ENCODE data around the gene GREB1.

The GREB1 gene

GRCh38 chr2:11551569-11552259 is 17.9 kb downstream of the GREB1 start:
- H3K9me3 ChIP-seq (ENCODE audit: low read length): no peaks in the 10 kb centered on the region
- no peaks in the 10 kb centered on the region for H3F3A ChIP-seq (ENCODE audit: insufficient read depth, low read length)
- no peaks in the 10 kb centered on the region for H3K79me2 ChIP-seq (ENCODE audit: insufficient read depth, low read length)
- H3K9me2 ChIP-seq (ENCODE audit: low read depth, low read length): no peaks in the 10 kb centered on the region
- no peaks in the 10 kb centered on the region for H3K36me3 ChIP-seq (ENCODE audit: insufficient read depth, low read length)
- H3K4me1 ChIP-seq (ENCODE audit: insufficient read depth, low read length, severe bottlenecking): no peaks in the 10 kb centered on the region
- H3K9ac ChIP-seq (ENCODE audit: low read length): no peak overlapping the region
- no peak for TF ChIP-seq CTCF (IDR thresholded peaks at IDR 0.05; ENCODE audit: low read length)
- no peak for TF ChIP-seq EZH2 (IDR thresholded peaks at IDR 0.05; ENCODE audit: borderline replicate concordance, low read length)
- H3K4me3 ChIP-seq (ENCODE audit: low read depth, low read length, poor library complexity, severe bottlenecking): no peak overlapping the region
- no peak overlapping the region for H2AFZ ChIP-seq (ENCODE audit: low read length)
- no peaks in the 10 kb centered on the region for H4K20me1 ChIP-seq (ENCODE audit: insufficient read depth, low read length)
- no peaks in the 10 kb centered on the region for H3K27me3 ChIP-seq (ENCODE audit: insufficient read depth, low read length)
- H3K27ac ChIP-seq (ENCODE audit: low read depth, low read length, poor library complexity, severe bottlenecking): no peak overlapping the region
- H3K4me2 ChIP-seq (ENCODE audit: low read length): no peak overlapping the region

GRCh38 chr2:11552260-11552638 is 18.4 kb downstream of the GREB1 start:
- H3K27me3 ChIP-seq (ENCODE audit: insufficient read depth, low read length): no peaks in the 10 kb centered on the region
- no peak overlapping the region for H3K9ac ChIP-seq (ENCODE audit: low read length)
- H3K36me3 ChIP-seq (ENCODE audit: insufficient read depth, low read length): no peaks in the 10 kb centered on the region
- no peak overlapping the region for H3K27ac ChIP-seq (ENCODE audit: low read depth, low read length, poor library complexity, severe bottlenecking)
- no peaks in the 10 kb centered on the region for H3K79me2 ChIP-seq (ENCODE audit: insufficient read depth, low read length)
- no peaks in the 10 kb centered on the region for H4K20me1 ChIP-seq (ENCODE audit: insufficient read depth, low read length)
- no peaks in the 10 kb centered on the region for H3K9me2 ChIP-seq (ENCODE audit: low read depth, low read length)
- no peak overlapping the region for H3K4me3 ChIP-seq (ENCODE audit: low read depth, low read length, poor library complexity, severe bottlenecking)
- no peak overlapping the region for H2AFZ ChIP-seq (ENCODE audit: low read length)
- no peak overlapping the region for H3K4me2 ChIP-seq (ENCODE audit: low read length)
- no peaks in the 10 kb centered on the region for H3F3A ChIP-seq (ENCODE audit: insufficient read depth, low read length)
- no peak for TF ChIP-seq EZH2 (IDR thresholded peaks at IDR 0.05; ENCODE audit: borderline replicate concordance, low read length)
- TF ChIP-seq CTCF (IDR thresholded peaks at IDR 0.05; ENCODE audit: low read length): no peak
- H3K4me1 ChIP-seq (ENCODE audit: insufficient read depth, low read length, severe bottlenecking): no peaks in the 10 kb centered on the region
- H3K9me3 ChIP-seq (ENCODE audit: low read length): no peaks in the 10 kb centered on the region

GRCh38 chr2:11553661-11554398 is 20.0 kb downstream of the GREB1 start:
- no peaks in the 10 kb centered on the region for H3K9me3 ChIP-seq (ENCODE audit: low read length)
- no peaks in the 10 kb centered on the region for H3K27me3 ChIP-seq (ENCODE audit: insufficient read depth, low read length)
- no peaks in the 10 kb centered on the region for H3K36me3 ChIP-seq (ENCODE audit: insufficient read depth, low read length)
- no peaks in the 10 kb centered on the region for H3F3A ChIP-seq (ENCODE audit: insufficient read depth, low read length)
- no peak overlapping the region for H3K4me2 ChIP-seq (ENCODE audit: low read length)
- no peaks in the 10 kb centered on the region for H3K79me2 ChIP-seq (ENCODE audit: insufficient read depth, low read length)
- H3K9ac ChIP-seq (ENCODE audit: low read length): no peak overlapping the region
- no peaks in the 10 kb centered on the region for H4K20me1 ChIP-seq (ENCODE audit: insufficient read depth, low read length)
- TF ChIP-seq EZH2 (IDR thresholded peaks at IDR 0.05; ENCODE audit: borderline replicate concordance, low read length) (no peak), CTCF (IDR thresholded peaks at IDR 0.05; ENCODE audit: low read length) (no peak)
- no peaks in the 10 kb centered on the region for H3K4me1 ChIP-seq (ENCODE audit: insufficient read depth, low read length, severe bottlenecking)
- no peak overlapping the region for H3K4me3 ChIP-seq (ENCODE audit: low read depth, low read length, poor library complexity, severe bottlenecking)
- H3K27ac ChIP-seq (ENCODE audit: low read depth, low read length, poor library complexity, severe bottlenecking): no peak overlapping the region
- no peak overlapping the region for H2AFZ ChIP-seq (ENCODE audit: low read length)
- no peaks in the 10 kb centered on the region for H3K9me2 ChIP-seq (ENCODE audit: low read depth, low read length)
